Thyroid gland (tissue), 4 donors: ENCODE measurements around the gene SORL1.

Experiments used
- POLR2A ChIP-seq, 2 donors: fragments of 450-650 bp; IDR thresholded peaks; one replicate each; pipeline ENCODE4 v1.6.1; 2017; ENCODE audit warnings: antibody characterized with exemption in 2 of 2, mild to moderate bottlenecking in 2 of 2, moderate library complexity in 1 of 2
- TF ChIP-seq, protein P1 (sequence below), 6 experiments: fragments of 200-600 bp in 3 of 6; fragments of 450-650 bp in 3 of 6; sonication (generic) in 3 of 6; IDR thresholded peaks; one replicate each; pipeline ENCODE4 v1.5.1; 2016 to 2019; ENCODE audit warnings: antibody characterized with exemption in 6 of 6, mild to moderate bottlenecking in 2 of 6, inconsistent platforms in 1 of 6, moderate library complexity in 1 of 6

DNA sequence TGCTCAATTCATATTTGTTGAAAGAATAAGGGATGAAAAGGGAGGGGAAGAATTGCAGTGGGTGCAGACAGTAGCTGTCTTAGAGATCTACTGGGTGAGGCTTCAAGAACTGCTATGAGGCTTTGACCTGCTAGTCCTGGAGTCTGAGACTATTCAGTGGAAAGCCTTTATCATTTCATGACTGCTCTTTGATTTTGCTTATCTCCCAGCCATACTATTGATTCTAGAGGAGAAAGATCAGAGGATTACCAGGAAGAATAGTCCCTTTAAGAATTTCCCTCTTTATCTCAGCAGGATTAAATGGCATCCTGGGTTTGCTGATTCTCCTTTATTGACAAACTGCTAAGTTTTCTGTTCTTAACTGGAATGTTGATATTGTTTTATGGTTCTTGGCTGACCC, 108.1 kb downstream of the SORL1 start:
- TF ChIP-seq, protein P1, sequence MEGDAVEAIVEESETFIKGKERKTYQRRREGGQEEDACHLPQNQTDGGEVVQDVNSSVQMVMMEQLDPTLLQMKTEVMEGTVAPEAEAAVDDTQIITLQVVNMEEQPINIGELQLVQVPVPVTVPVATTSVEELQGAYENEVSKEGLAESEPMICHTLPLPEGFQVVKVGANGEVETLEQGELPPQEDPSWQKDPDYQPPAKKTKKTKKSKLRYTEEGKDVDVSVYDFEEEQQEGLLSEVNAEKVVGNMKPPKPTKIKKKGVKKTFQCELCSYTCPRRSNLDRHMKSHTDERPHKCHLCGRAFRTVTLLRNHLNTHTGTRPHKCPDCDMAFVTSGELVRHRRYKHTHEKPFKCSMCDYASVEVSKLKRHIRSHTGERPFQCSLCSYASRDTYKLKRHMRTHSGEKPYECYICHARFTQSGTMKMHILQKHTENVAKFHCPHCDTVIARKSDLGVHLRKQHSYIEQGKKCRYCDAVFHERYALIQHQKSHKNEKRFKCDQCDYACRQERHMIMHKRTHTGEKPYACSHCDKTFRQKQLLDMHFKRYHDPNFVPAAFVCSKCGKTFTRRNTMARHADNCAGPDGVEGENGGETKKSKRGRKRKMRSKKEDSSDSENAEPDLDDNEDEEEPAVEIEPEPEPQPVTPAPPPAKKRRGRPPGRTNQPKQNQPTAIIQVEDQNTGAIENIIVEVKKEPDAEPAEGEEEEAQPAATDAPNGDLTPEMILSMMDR (IDR thresholded peaks at IDR 0.05) = no peak
- no peak for TF ChIP-seq POLR2A (IDR thresholded peaks at IDR 0.05)
